ENCODE measurements around the gene SRCIN1. TPM values are rescaled to one million over a fixed set of nuclear protein-coding genes. Genes with fewer than 3 reads are reported as not detected.
"Not testable (repeated sequence)": the region's sequence is repeated elsewhere in the genome, so short reads cannot be mapped to it uniquely, and the experiment has no call there.

The SRCIN1 gene
- total and polyA plus RNA-seq, 5 donors, result 0.89 to 4.8 (median 2.6) TPM

GRCh38 chr17:38484242-38485145 lies 121.3 kb downstream of the SRCIN1 start:
- not testable (repeated sequence) for H3K4me3 ChIP-seq (ENCODE audit: low read length); H3K4me1 ChIP-seq (ENCODE audit: control insufficient read depth, insufficient read depth, low read length); H3K27me3 ChIP-seq (ENCODE audit: control insufficient read depth, insufficient read depth); H3K9me3 ChIP-seq (ENCODE audit: control insufficient read depth, low read length)
- ATAC-seq (peak; percentile 96), DNase-seq (peak; percentile 74 to 90 (median 88))
- intact Hi-C loops (cut with DNase I), result loop anchor here in 2 of 4 donors (5.0 kb wide), 2 partner anchors 42 to 62 kb away; no protein-coding TSS in a partner anchor
- 42% methylated on average over 21 of the region's 21 CpGs for WGBS
- H3K27ac ChIP-seq (ENCODE audit: low read length), result peak overlapping the region; percentile 78

GRCh38 chr17:38482700-38483043 lies 123.1 kb downstream of the SRCIN1 start:
- not testable (repeated sequence) for H3K4me3 ChIP-seq (ENCODE audit: low read length); ATAC-seq; H3K4me1 ChIP-seq (ENCODE audit: control insufficient read depth, insufficient read depth, low read length); DNase-seq; H3K27me3 ChIP-seq (ENCODE audit: control insufficient read depth, insufficient read depth); H3K9me3 ChIP-seq (ENCODE audit: control insufficient read depth, low read length); H3K27ac ChIP-seq (ENCODE audit: low read length)
- WGBS, result 87% methylated on average over 8 of the region's 8 CpGs
- intact Hi-C loops (cut with DNase I), result loop anchor here in 1 of 4 donors (5.0 kb wide), 1 partner anchor 40 kb away; no protein-coding TSS in a partner anchor

GRCh38 chr17:38482039-38482699 lies 123.6 kb downstream of the SRCIN1 start:
- not testable (repeated sequence) for ATAC-seq; H3K27me3 ChIP-seq (ENCODE audit: control insufficient read depth, insufficient read depth); H3K27ac ChIP-seq (ENCODE audit: low read length); H3K4me1 ChIP-seq (ENCODE audit: control insufficient read depth, insufficient read depth, low read length); H3K4me3 ChIP-seq (ENCODE audit: low read length); H3K9me3 ChIP-seq (ENCODE audit: control insufficient read depth, low read length)
- DNase-seq, result peak in 1 of 3 donors; percentile 44
- intact Hi-C loops (cut with DNase I), result loop anchor here in 1 of 4 donors (5.0 kb wide), 1 partner anchor 40 kb away; no protein-coding TSS in a partner anchor
- 80% methylated on average over 19 of the region's 19 CpGs for WGBS

Other genes starting within 250 kb of the SRCIN1 start
- gene ARHGAP23, start 177.5 kb downstream of the SRCIN1 start, total RNA-seq, result 10 to 100 TPM; 61.8 to 96.9 (median 77.4) TPM
- gene ARHGAP23, start 177.5 kb downstream of the SRCIN1 start, polyA plus RNA-seq, result 40.7 TPM
- gene EPOP, start 69.0 kb upstream of the SRCIN1 start, total RNA-seq, result 1 to 10 TPM in 3 of 4 donors, under 1 TPM in 1; 0.91 to 2.9 (median 1.7) TPM
- gene EPOP, start 69.0 kb upstream of the SRCIN1 start, polyA plus RNA-seq, result 2.1 TPM
- 100 to 1,000 TPM in 2 of 4 donors, 10 to 100 TPM in 2; 80.7 to 108 (median 94.2) TPM for gene MLLT6, start 99.3 kb upstream of the SRCIN1 start, total RNA-seq
- 81.2 TPM for gene MLLT6, start 99.3 kb upstream of the SRCIN1 start, polyA plus RNA-seq
- gene CISD3, start 124.4 kb upstream of the SRCIN1 start, total RNA-seq, result 10 to 100 TPM; 43.7 to 74.6 (median 67.9) TPM
- 78.1 TPM for gene CISD3, start 124.4 kb upstream of the SRCIN1 start, polyA plus RNA-seq
- gene PCGF2, start 142.4 kb upstream of the SRCIN1 start, total RNA-seq, result 10 to 100 TPM; 28.2 to 48.4 (median 34.7) TPM
- gene PCGF2, start 142.4 kb upstream of the SRCIN1 start, polyA plus RNA-seq, result 34.3 TPM
- gene PSMB3, start 146.8 kb upstream of the SRCIN1 start, total RNA-seq, result 100 to 1,000 TPM; 134 to 167 (median 146) TPM
- 247 TPM for gene PSMB3, start 146.8 kb upstream of the SRCIN1 start, polyA plus RNA-seq
- gene PIP4K2B, start 193.6 kb upstream of the SRCIN1 start, total RNA-seq, result 10 to 100 TPM; 39.2 to 50.0 (median 46.2) TPM
- gene PIP4K2B, start 193.6 kb upstream of the SRCIN1 start, polyA plus RNA-seq, result 28.2 TPM
- 10 to 100 TPM in 3 of 4 donors, 1 to 10 TPM in 1; 8.8 to 11.5 (median 10.9) TPM for gene CWC25, start 219.4 kb upstream of the SRCIN1 start, total RNA-seq
- gene CWC25, start 219.4 kb upstream of the SRCIN1 start, polyA plus RNA-seq, result 11.0 TPM
- gene RPL23, start 247.8 kb upstream of the SRCIN1 start, total RNA-seq, result 100 to 1,000 TPM; 830 to 995 (median 880) TPM
- 1,847 TPM for gene RPL23, start 247.8 kb upstream of the SRCIN1 start, polyA plus RNA-seq